Activated CD8-positive, alpha-beta T cell treated with anti-CD3 and anti-CD28 coated beads for 36 hours (primary cell): Measurements from ENCODE around the gene ASB3. TPM values are rescaled to one million over a fixed set of nuclear protein-coding genes. Genes with fewer than 3 reads are reported as not detected.

ENCODE experiments used
- ATAC-seq: fragments of 200-7000 bp; cut with Tn5 transposase; one replicate; pipeline ENCODE4 v1.10.0; 2021; ENCODE audit warnings: mild to moderate bottlenecking, moderate library complexity
- CTCF ChIA-PET: fragments of 350-600 bp; sonication (Branson Sonifier 250); formaldehyde crosslinking; loops from one replicate; lab custom pipeline; 2021; ENCODE audit warnings: antibody characterized with exemption; lab: Charles Lee
- POLR2A ChIA-PET: fragments of 350-600 bp; sonication (Branson Sonifier 250); formaldehyde crosslinking; loops from one replicate; lab custom pipeline; 2021; ENCODE audit warnings: antibody characterized with exemption; lab: Charles Lee
- DNase-seq: peaks from one replicate; pipeline ENCODE4 v3.0.0-alpha.2; 2020
- H3K27ac Mint-ChIP-seq: one replicate; pipeline ENCODE4 v1.8.0; 2021; ENCODE audit warnings: mild to moderate bottlenecking, mixed read lengths
- H3K27me3 Mint-ChIP-seq: one replicate; pipeline ENCODE4 v1.8.0; 2021; ENCODE audit warnings: mixed read lengths
- H3K36me3 Mint-ChIP-seq: one replicate; pipeline ENCODE4 v1.8.0; 2021; ENCODE audit warnings: low read depth, mixed read lengths
- H3K4me1 Mint-ChIP-seq: one replicate; pipeline ENCODE4 v1.8.0; 2021; ENCODE audit warnings: low read depth, mixed read lengths
- H3K4me3 Mint-ChIP-seq: one replicate; pipeline ENCODE4 v1.8.0; 2021; ENCODE audit warnings: mild to moderate bottlenecking, moderate library complexity, mixed read lengths
- H3K9me3 Mint-ChIP-seq: one replicate; pipeline ENCODE4 v1.8.0; 2021; ENCODE audit warnings: mixed read lengths
- intact Hi-C: fragments of 100-400 bp; cut with micrococcal nuclease; formaldehyde crosslinking; loops from one replicate; pipeline ENCODE4 v1.10.0; 2022
- total RNA-seq, 2 experiments: library from RNA; stranded (reverse); gene quantifications; one replicate each; pipeline ENCODE4 v1.2.3, GENCODE V29; 2021
- TF ChIP-seq, protein P1 (sequence below): fragments of 200-600 bp; IDR thresholded peaks from one replicate; pipeline ENCODE4 v1.8.0; 2022; ENCODE audit warnings: antibody characterized with exemption, mild to moderate bottlenecking

Gene ASB3
- total RNA-seq, 2 experiments from 2014 or later = 22.9 to 25.3 TPM

DNA sequence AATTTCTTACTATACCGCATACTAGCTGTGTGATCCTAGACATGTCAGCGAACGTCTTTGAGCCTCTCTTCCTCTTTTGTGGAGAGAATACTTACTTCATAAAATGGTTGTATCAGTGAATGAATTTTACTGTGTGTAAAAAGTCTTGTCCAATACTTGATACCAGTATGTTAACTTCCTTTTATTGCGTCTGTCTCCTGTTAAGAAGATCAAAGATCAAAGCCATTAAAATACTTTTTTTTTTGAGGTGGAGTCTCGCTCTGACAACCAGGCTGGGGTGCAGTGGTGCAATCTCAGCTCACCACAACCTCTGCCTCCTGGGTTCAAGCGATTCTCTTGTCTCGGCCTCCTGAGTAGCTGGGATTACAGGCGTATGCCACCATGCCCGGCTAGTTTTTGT is 33.3 kb upstream of the ASB3 start:
- POLR2A ChIA-PET = interaction anchor here (1.7 kb wide), 1 partner anchor 9 kb away, joined by 4 read pairs; no protein-coding TSS in a partner anchor
- ATAC-seq = no peak
- Mint-ChIP-seq H3K27me3 (no peaks in the 10 kb centered on the region), H3K27ac (no peak overlapping the region), H3K36me3 (peaks cover 10% of the 10 kb centered on the region), H3K4me1 (no peaks in the 10 kb centered on the region), H3K9me3 (no peaks in the 10 kb centered on the region), H3K4me3 (no peak overlapping the region)
- no peak for DNase-seq
- TF ChIP-seq, protein P1, sequence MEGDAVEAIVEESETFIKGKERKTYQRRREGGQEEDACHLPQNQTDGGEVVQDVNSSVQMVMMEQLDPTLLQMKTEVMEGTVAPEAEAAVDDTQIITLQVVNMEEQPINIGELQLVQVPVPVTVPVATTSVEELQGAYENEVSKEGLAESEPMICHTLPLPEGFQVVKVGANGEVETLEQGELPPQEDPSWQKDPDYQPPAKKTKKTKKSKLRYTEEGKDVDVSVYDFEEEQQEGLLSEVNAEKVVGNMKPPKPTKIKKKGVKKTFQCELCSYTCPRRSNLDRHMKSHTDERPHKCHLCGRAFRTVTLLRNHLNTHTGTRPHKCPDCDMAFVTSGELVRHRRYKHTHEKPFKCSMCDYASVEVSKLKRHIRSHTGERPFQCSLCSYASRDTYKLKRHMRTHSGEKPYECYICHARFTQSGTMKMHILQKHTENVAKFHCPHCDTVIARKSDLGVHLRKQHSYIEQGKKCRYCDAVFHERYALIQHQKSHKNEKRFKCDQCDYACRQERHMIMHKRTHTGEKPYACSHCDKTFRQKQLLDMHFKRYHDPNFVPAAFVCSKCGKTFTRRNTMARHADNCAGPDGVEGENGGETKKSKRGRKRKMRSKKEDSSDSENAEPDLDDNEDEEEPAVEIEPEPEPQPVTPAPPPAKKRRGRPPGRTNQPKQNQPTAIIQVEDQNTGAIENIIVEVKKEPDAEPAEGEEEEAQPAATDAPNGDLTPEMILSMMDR = no peak
- CTCF ChIA-PET = no interaction called here
- intact Hi-C loops = no loop called here

DNA sequence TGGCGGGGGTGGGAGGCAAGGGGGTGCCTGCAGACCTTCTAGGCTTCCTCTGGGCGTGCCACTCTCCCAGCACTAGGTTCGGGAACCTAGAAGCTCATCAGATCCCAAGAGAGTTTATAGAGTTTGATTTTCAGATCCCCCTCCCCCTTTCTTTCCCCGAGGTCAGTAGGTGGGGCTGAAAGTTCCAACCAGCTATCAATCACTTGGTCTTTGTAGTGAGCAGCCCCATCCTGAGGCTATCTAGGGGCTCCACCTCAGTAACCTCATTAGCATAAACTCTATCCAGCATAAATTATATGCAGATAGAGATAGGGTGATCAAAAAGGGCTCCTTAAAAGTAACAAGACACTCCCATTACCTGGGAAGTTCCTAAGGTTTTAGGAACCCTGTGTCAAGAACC is 32.9 kb upstream of the ASB3 start:
- no peak for DNase-seq
- intact Hi-C loops = no loop called here
- no peaks in the 10 kb centered on the region for H3K9me3 Mint-ChIP-seq
- TF ChIP-seq, protein P1 = no peak
- ATAC-seq = no peak
- H3K27me3 Mint-ChIP-seq = no peaks in the 10 kb centered on the region
- no peaks in the 10 kb centered on the region for H3K4me1 Mint-ChIP-seq
- POLR2A ChIA-PET = interaction anchor here (1.7 kb wide), 1 partner anchor 10 kb away, joined by 4 read pairs; no protein-coding TSS in a partner anchor
- H3K36me3 Mint-ChIP-seq = peaks cover 10% of the 10 kb centered on the region
- CTCF ChIA-PET = interaction anchor here (0.5 to 0.7 kb wide), 2 partner anchors 22 to 81 kb away, joined by 3 to 4 read pairs; no protein-coding TSS in a partner anchor
- no peak overlapping the region for H3K27ac Mint-ChIP-seq
- no peak overlapping the region for H3K4me3 Mint-ChIP-seq

DNA sequence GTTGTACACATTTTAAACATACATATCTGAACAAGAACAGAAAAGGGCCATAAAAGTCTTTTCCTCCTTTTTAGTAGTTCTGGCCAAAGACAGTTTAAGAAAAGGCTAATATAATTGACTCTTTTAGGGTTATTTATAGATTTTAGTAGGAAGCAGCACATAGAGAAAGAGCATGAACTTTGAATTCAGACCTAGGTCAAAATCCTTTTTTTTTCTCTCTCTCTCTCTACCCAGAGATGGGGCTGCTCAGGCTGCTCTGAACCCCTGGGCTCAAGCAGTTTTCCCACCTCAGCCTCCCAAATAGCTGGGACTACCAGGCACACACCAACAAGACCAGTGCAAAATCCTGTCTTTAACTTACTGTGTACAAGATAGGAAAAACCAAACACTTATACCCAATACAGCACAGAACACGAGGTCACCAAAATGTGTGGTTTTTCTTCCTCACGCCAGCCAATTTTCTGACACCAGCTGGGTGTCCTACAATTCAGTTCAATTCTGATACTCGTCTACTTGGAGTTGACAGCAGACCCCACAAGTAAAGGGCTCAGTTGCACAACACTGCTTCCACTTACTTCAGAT is 32.2 kb upstream of the ASB3 start:
- Mint-ChIP-seq H3K27ac (no peak overlapping the region), H3K9me3 (no peaks in the 10 kb centered on the region), H3K4me3 (no peak overlapping the region), H3K36me3 (peaks cover 10% of the 10 kb centered on the region), H3K4me1 (no peaks in the 10 kb centered on the region), H3K27me3 (no peaks in the 10 kb centered on the region)
- no peak for ATAC-seq
- ChIA-PET POLR2A (interaction anchor here (1.7 kb wide), 1 partner anchor 11 kb away, joined by 4 read pairs; no protein-coding TSS in a partner anchor), CTCF (interaction anchor here (0.5 to 0.7 kb wide), 2 partner anchors 21 to 80 kb away, joined by 3 to 4 read pairs; no protein-coding TSS in a partner anchor)
- intact Hi-C loops = no loop called here
- DNase-seq = no peak
- TF ChIP-seq, protein P1 = no peak

DNA sequence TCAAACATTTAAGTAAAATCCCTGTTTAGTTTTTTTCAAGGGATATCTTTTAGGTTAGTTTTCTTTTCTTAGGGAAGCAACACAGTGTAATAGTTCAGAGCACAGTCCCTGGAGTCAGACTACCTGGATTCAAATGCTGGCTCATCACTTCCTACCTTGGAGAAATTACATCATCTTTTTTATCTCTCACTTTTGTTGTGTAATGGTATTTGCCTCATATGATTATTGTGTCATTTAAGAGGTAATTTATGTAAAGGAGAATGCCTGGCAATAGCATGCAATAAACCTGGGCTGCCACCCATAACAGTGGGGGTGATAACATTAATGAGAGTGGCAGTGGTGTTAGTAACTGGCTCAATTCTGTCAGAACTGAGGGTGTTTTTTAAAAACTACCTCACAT is 26.4 kb upstream of the ASB3 start:
- H3K4me3 Mint-ChIP-seq = no peak overlapping the region
- H3K27me3 Mint-ChIP-seq = no peaks in the 10 kb centered on the region
- DNase-seq (no peak), ATAC-seq (no peak)
- ChIA-PET CTCF (interaction anchor here (0.8 to 0.9 kb wide), 2 partner anchors 10 to 12 kb away, joined by 3 read pairs; no protein-coding TSS in a partner anchor), POLR2A (interaction anchor here (0.6 kb wide), 1 partner anchor 11 kb away, joined by 3 read pairs; no protein-coding TSS in a partner anchor)
- peaks cover 17% of the 10 kb centered on the region for H3K36me3 Mint-ChIP-seq
- peak overlapping the region; percentile 46 for H3K27ac Mint-ChIP-seq
- H3K9me3 Mint-ChIP-seq = no peaks in the 10 kb centered on the region
- intact Hi-C loops = no loop called here
- TF ChIP-seq, protein P1 = no peak
- H3K4me1 Mint-ChIP-seq = no peaks in the 10 kb centered on the region

DNA sequence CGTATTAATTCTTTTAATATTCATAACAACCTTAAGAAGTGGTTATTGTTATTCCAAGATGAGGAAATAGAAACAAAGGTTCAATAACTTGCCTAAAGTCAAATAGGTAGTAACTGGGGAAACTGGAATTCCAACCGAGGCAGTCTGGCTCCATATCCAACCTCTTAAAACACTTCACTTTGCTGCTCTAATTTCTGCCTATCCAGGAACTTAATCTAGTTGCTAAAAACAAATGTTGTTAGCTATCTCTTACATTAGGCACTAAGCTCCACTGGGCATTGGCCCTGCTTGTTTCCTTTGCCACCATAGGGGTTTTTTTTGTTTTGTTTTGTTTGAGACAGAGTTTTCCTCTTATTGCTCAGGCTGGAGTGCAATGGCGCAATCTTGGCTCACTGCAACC is 24.8 kb upstream of the ASB3 start:
- H3K27ac Mint-ChIP-seq = no peak overlapping the region
- H3K27me3 Mint-ChIP-seq = no peaks in the 10 kb centered on the region
- no peak overlapping the region for H3K4me3 Mint-ChIP-seq
- no peaks in the 10 kb centered on the region for H3K9me3 Mint-ChIP-seq
- H3K4me1 Mint-ChIP-seq = no peaks in the 10 kb centered on the region
- intact Hi-C loops = no loop called here
- ATAC-seq = no peak
- POLR2A ChIA-PET = no interaction called here
- DNase-seq = no peak
- TF ChIP-seq, protein P1 = no peak
- CTCF ChIA-PET = no interaction called here
- peaks cover 16% of the 10 kb centered on the region for H3K36me3 Mint-ChIP-seq
